GM18507 (cell line): Measurements from ENCODE around the gene SLC25A45.

ENCODE experiments used
- DNase-seq: peaks from one replicate; pipeline ENCODE4 v3.0.0; 2011; ENCODE audit warnings: low read depth; ENCODE audit not compliant: insufficient read length; ENCODE audit errors: extremely low spot score
- FAIRE-seq: peaks from 2 replicates; lab custom pipeline; 2011; peaks lifted over from hg19 to GRCh38; lab: Jason Lieb, UNC

The SLC25A45 gene

DNA sequence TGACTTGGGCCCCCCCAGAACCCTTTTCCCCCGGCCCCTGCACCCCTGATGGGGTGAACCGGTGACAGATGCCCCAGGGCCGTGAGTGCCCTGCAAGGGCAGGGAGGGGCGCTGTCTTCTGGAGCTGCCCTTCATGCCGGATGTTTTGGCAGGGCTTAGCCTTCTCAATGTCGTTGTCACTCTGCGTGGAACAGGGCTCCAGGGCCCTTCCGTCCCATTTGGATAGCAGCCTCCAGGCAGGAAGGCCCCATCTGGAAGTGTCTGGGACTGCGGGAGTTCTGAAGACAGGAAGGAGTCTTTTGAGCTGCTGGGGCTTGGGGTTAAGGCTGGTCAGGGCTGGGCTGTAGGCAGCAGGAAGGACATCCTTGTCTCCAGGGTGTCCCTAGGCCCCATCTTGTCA lies 8.6 kb upstream of the SLC25A45 start:
- DNase-seq (no peak), FAIRE-seq (no peak)

DNA sequence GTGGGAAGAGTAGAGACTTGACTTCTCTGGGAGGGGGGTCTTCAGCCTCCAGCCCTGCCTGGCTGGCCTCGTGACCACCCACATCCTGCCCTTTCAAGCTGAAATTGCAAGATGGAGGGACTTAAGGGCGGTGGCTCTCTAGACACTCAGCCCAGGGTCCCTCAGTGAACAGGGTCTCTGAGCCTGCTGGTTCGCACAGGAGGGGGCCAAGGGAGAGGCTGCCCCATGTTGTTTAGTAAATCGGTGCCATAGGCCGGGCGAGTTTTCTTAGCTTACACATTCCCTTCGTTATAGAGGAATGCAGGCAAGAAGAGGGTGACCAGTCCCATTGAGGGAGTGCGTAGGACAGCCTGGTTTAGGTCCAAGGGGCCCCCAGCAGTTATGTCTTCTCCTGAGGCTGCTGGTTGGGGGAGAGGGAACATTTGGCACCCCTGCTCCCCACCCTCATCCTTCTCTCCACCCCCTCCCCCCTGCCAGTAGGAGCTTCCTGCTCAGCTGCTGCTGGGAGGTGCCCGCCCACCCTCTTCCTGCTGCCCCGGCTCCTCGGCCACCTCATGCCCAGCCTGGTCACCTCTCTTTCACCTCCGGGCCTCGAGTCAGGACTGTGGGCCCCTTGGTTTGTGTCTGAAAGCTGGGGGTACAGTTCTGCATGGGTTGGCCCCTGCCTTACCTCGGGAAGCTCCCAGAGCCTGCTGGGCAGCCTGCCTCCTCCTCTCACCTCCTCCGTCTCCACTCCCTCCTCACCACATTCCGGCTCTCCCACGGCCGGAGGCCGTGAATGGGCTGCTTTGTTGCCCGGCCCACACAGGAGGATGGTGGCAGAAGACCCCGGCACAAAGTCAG lies 7.9 kb upstream of the SLC25A45 start:
- DNase-seq (no peak), FAIRE-seq (no peak)

GRCh38 chr11:65389294-65389980 lies 7.0 kb upstream of the SLC25A45 start:
- DNase-seq (no peak), FAIRE-seq (no peak)

DNA sequence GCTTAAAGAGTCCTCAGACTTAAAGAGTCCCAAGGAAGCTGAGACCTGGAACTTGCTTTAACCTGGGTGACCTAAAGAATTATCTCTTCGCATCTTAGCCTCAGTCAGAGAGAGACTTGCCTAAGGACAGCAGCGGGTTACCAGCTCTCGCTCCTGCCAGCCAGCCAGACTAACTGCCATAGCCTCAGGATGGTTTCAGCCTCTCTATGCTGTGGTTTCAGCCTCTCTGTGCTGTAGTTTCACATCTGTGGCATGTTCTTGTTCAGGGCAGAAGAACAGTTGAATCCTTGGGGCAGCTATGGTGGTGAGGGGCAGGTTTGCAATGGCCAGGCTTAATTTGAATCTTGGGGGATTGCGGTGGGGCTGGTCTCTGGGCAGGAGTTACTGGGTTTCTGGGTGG lies 6.3 kb upstream of the SLC25A45 start:
- DNase-seq (no peak), FAIRE-seq (peak; percentile 44)

- peak; percentile 80 for DNase-seq
Observed at GRCh38 chr11:65386307-65387140, 4.1 kb upstream of the SLC25A45 start, which contains the start of gene FRMD8. Gene FRMD8 (plus strand): TSS chr11:65386637. CDS start chr11:65387037, 400 bp downstream.

DNA sequence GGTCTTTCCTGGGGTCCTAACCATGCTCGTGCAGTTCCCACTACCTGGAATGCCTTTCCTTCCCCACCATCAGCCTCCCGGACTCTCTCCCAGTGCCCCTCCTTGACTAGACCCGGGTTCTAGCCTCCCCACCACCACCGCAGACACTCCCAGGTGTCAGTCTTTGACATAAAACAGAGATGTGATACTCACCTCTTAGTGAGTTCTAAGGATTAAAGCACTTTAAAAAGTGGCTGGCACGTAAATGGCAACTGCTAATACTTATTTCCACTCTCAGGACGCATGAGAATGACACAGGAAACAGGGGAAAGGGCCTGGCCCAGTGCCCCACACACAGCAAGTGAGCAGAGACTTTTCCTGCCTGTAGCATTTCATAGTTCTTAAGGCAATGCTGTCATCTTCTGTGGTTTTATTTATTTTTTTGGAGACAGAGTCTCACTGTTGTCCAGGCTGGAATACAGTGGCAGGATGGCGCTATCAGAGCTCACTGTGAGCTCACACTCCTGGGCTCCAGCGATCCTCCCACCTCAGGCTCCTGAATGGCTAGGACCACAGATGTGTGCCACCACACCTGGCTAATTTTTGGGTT lies 1.9 kb upstream of the SLC25A45 start:
- DNase-seq (no peak), FAIRE-seq (no peak)

More at GRCh38 chr11:65386307-65387140, 4.1 kb upstream of the SLC25A45 start, which contains the start of gene FRMD8:
- peak; percentile 62 for FAIRE-seq

DNA sequence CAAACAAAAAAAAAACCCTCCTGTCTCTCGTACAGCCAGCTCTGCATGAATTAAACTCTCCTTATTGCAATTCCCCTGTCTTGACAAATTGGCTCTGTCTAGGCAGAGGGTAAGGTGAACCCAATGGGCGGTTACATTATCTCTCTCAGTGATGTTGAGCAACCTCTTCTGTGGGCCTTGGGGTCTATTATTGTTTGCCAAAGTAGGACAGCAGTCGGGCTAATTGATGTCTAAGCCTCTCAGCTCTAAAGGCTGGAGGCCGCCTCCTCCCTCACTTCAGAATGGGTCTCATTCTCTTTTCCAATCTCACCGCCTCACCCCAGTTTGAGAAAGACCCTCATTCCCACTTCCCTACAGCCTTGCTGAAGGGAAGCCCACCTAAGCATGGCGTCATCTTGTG lies 1.3 kb upstream of the SLC25A45 start:
- no peak for DNase-seq
- FAIRE-seq, result no peak

DNA sequence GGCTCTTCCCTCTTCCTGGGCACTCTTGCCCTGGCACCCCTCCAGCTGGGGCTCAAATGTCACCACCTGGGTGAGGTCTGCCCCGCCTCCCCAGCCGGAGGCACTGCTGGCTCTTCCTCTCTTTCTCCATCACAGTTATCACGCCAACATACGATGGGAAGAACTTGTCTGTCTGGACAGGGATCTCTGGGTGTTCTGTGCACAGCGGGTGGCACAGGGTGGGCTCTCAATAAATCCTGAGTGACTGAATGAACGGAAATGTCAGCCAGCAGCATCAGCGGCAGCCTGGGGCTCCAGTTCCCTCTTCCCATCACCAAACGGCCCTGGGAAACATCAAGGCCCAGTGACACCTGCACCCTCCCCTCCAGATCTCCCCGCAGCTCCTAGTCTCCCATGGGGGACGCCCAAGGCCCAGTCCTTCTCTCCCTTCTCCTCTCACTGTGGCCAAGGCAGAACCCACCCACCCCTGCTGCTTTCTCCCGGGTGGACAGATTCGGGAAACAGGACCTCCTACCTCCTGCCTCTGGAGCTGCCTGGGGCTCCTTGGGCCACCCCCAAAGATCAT lies 440 bp upstream of the SLC25A45 start:
- no peak for FAIRE-seq

GRCh38 chr11:65381716-65382032 lies 772 bp downstream of the SLC25A45 start:
- DNase-seq (no peak), FAIRE-seq (no peak)

More for the DNA sequence above, 440 bp upstream of the SLC25A45 start:
- no peak for DNase-seq

DNA sequence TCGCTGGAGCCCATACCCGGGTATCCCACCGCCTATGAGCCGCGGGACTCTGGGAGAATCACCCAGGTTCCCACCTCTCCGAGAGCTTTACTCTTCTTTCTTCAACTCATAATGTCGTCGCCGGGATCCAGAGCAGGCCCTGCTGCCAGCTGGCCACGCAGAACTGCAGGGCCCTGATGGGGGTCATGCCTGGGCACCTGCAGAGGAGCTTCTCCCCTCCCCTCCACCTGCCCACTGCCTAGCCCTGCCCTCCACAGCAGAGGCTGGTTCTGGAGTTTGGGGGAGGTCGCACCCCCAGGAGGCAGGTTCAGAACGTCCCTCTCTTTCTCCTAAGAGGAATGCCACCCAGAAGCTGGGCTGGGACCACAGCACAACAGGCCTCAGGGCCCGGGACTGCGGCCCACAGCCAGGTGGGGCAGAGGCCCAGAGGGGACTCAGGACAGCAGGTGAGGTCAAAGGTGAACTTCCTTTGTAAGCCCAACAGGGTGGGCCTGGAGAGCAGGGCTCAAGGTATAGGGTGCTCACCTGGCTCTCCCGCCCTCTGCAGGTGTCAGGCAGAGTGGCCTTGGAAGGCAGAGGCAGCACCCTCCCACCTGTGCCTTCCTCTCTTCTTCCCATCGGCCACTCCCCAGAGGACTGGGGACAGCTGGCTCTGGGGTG lies 1.9 kb downstream of the SLC25A45 start:
- no peak for DNase-seq
- FAIRE-seq, result no peak

GRCh38 chr11:65379698-65380459 lies 2.6 kb downstream of the SLC25A45 start:
- FAIRE-seq (no peak), DNase-seq (no peak)

DNA sequence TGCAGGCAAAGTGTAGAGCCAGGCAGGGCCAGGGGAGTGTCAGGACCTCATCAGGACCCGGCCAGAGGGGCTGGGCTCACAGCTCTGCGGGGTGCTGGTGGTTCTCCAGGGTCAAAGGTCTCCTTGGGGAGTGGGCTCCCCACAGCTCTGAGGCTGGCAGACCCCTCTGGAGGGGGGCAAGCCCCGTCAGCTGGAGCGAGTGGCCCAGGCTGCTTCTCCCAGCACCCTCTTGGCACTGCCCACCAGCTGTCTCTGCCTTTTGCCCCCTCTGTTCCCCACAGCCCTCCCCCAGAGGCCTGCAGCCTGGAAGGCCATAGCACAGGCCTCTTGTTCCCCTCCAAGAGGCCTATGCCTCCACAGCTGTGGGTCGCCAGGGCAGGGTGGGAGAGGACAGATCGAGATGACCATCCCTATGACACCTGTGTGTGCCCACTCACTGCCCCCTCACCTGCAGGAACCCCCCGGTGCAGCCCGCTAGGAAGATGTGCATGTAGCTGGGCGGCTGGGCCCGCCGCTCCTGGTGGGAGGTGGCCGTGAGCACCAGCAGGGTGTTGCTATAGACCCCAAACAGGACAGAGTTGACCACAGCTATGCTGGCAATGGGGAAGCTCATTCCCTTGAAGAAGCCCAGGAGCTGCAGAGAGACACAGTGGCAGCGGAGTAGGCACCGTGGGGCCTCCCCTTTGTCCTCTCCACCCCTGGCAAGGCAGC lies 3.4 kb downstream of the SLC25A45 start:
- DNase-seq (no peak), FAIRE-seq (no peak)

GRCh38 chr11:65378208-65378927 lies 4.1 kb downstream of the SLC25A45 start:
- FAIRE-seq, result peak; percentile 74
- DNase-seq, result no peak

DNA sequence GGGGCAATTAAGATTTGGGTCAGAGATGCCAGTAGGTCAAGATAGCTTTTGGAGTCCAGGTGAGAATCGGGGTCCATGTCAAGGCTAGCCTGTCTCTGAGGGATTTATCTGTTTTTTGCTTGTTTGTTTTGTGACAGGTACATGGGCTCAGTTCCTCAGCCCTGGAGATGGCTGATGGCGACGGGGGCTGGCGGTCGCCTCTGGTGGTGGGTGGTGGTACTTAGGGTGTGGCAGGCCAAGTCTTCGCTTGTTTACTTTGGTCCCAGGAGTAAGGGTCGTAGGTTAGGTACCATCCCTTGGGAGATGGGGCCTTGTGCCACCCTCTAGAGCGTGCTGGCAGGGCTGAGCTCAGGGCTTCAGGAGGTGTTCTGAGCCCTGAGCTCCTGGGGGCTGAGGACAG lies 4.7 kb downstream of the SLC25A45 start:
- FAIRE-seq (no peak), DNase-seq (no peak)

DNA sequence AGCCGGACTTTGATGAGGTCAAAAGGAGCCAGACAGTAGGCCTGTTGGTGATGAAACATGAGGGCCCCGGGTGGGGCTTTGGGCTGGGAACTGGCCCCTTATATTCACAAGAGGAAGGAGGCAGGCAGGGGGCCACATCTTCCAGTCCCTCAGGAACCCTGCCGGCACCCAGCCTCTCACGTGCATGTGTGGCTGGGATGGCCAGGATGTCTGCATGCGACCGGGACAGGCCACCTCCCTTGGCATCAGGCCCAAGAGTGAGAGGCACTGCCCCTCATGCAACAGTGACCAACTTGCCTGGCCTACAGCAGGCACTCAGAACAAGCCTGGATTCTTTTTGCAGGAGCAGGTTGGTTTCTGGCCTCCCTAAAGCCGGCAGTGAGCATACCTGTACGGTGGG lies 5.4 kb downstream of the SLC25A45 start:
- DNase-seq, result no peak
- no peak for FAIRE-seq

- FAIRE-seq (no peak), DNase-seq (no peak)
Observed at GRCh38 chr11:65376138-65376713, 6.2 kb downstream of the SLC25A45 start.

GRCh38 chr11:65375012-65375411 lies 7.4 kb downstream of the SLC25A45 start:
- DNase-seq, result no peak
- no peak for FAIRE-seq
